ENCODE data around the gene APOL2. TPM values are rescaled to one million over a fixed set of nuclear protein-coding genes. Genes with fewer than 3 reads are reported as not detected.

The APOL2 gene
- total and polyA plus RNA-seq, 12 donors, result 28.6 to 215 (median 53.3) TPM

DNA sequence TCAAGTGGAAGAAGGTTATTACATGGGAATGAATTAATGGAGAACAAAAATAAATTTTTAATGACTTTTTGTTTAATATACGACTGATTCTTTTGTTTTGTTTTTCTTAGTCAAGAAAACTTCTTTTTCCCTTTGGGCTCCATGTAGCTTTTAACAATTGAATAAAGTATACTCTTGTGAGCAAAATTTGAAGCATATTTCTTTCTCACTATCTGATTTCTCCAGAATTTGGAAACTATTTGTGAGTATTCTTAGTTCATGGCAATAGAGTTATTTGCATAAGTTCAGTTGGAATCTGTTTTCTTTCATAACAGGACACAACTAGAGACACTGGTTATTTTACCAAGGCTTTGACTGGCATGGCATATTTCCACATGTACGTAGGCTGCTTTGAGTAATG is 9.8 kb upstream of the APOL2 start:
- Histone ChIP-seq H3K27ac (no peak overlapping the region), H3K4me3 (no peak overlapping the region), H3K27me3 (no peaks in the 10 kb centered on the region), H3K9me3 (no peaks in the 10 kb centered on the region), H3K36me3 (no peaks in the 10 kb centered on the region), H3K4me1 (peaks cover 4 to 33% (median 30%) of the 10 kb centered on the region in 9 donors)
- 92 to 93% methylated on average over 2 of the region's 2 CpGs for WGBS, 2 donors
- intact Hi-C loops (cut with DNase I), result no loop called here
- ATAC-seq (no peak), DNase-seq (no peak)
- TF ChIP-seq, protein P1, sequence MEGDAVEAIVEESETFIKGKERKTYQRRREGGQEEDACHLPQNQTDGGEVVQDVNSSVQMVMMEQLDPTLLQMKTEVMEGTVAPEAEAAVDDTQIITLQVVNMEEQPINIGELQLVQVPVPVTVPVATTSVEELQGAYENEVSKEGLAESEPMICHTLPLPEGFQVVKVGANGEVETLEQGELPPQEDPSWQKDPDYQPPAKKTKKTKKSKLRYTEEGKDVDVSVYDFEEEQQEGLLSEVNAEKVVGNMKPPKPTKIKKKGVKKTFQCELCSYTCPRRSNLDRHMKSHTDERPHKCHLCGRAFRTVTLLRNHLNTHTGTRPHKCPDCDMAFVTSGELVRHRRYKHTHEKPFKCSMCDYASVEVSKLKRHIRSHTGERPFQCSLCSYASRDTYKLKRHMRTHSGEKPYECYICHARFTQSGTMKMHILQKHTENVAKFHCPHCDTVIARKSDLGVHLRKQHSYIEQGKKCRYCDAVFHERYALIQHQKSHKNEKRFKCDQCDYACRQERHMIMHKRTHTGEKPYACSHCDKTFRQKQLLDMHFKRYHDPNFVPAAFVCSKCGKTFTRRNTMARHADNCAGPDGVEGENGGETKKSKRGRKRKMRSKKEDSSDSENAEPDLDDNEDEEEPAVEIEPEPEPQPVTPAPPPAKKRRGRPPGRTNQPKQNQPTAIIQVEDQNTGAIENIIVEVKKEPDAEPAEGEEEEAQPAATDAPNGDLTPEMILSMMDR (IDR thresholded peaks at IDR 0.05), result no peak

DNA sequence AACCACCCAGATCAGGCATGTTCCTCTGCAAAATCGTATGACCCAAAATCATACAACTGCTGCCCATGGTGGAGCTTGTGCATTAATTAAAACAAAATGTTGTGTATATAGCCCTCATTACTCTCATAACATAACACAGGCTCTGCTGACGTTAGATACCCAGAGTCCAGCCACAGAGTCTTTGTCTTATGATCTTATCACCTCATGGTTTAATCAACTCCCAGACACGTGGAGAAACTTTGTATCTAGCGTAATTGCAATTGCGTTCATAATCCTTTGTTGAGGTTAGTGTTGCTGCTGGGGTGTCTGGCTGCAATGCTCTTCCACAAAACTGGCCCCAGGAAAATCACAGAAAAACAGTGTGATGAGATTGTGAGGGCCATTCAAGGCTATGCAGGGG is 8.6 kb upstream of the APOL2 start:
- H3K27ac ChIP-seq, result no peak overlapping the region
- DNase-seq (no peak), ATAC-seq (no peak)
- H3K9me3 ChIP-seq, result peaks cover 0 to under 1% (median 0%) of the 10 kb centered on the region in 11 donors
- WGBS, 2 donors, result 81 to 93% methylated on average over 5 of the region's 5 CpGs
- no peak overlapping the region for H3K4me3 ChIP-seq
- TF ChIP-seq, protein P1 (IDR thresholded peaks at IDR 0.05), result no peak
- H3K4me1 ChIP-seq, result peaks cover 9 to 33% (median 28%) of the 10 kb centered on the region in 9 donors
- no peaks in the 10 kb centered on the region for H3K27me3 ChIP-seq
- no peaks in the 10 kb centered on the region for H3K36me3 ChIP-seq
- intact Hi-C loops (cut with DNase I), result no loop called here

DNA sequence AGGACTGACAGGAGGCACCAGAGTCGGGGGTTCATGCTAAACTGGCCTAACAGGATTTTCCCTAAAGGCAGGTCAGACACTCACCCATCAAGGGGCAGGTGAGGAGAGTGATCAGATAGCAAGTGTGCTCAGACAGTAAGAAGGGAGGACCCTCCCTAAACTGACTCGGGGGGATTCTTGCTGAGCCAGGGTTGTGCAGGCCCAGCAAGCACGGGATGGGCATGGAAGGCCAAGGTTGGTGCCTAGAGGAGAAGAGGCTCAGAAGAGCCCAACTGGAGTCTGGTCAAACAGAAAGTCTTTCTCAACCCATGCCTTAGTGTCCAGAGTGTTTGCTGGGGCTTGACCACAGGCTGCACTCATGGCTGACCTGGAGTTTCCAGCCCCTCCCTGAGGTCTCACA is 7.4 kb upstream of the APOL2 start:
- Histone ChIP-seq H3K27ac (no peak overlapping the region), H3K27me3 (no peaks in the 10 kb centered on the region), H3K36me3 (no peaks in the 10 kb centered on the region), H3K4me1 (peaks cover 9 to 27% (median 23%) of the 10 kb centered on the region in 9 donors), H3K4me3 (no peak overlapping the region), H3K9me3 (peaks cover 0 to 9% (median 0%) of the 10 kb centered on the region in 11 donors)
- intact Hi-C loops (cut with DNase I), result no loop called here
- TF ChIP-seq, protein P1 (IDR thresholded peaks at IDR 0.05), result no peak
- DNase-seq (no peak), ATAC-seq (no peak)
- 85 to 90% methylated on average over 3 of the region's 3 CpGs for WGBS, 2 donors

DNA sequence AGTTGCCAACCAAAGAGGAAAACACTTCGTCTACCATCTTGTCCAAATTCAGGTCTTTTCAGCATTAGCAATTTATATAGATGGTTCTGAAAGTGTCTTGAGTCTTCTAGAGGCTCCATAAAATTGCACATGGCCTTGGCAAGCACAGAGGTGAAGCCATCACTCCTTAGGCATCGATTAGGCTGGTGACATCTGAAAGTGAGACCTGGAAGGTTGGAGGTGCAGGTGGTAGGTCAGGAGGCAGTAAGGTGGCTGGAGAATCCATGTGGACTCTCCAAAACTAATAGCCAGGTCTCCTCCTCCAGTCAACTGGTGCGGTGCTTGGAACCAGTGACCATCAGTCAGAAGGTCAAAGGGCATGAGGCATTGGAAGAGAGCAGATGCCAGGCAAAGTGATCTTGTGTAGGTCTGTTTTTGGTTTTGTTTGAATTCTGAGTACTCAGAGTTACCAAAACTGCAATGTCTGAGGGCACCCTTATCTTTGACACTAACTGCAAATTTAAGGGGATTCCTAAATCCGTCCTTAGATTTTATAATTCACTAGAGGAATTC is 6.6 kb upstream of the APOL2 start:
- DNase-seq (no peak), ATAC-seq (no peak)
- H3K4me1 ChIP-seq, result peaks cover 9 to 27% (median 23%) of the 10 kb centered on the region in 9 donors
- intact Hi-C loops (cut with DNase I), result no loop called here
- peak overlapping the region in 7 of 10 donors; percentile 54 to 83 (median 76) for H3K27ac ChIP-seq
- no peaks in the 10 kb centered on the region for H3K27me3 ChIP-seq
- TF ChIP-seq, protein P1 (IDR thresholded peaks at IDR 0.05), result no peak
- 70 to 95% methylated on average over 4 of the region's 4 CpGs for WGBS, 2 donors
- H3K9me3 ChIP-seq, result peaks cover 0 to 9% (median 0%) of the 10 kb centered on the region in 11 donors
- H3K4me3 ChIP-seq, result no peak overlapping the region
- H3K36me3 ChIP-seq, result no peaks in the 10 kb centered on the region
